Ovary (tissue), 3 donors: Measurements from ENCODE around the gene GUCY1A2.

Experiments
- EP300 ChIP-seq: sonication (generic); formaldehyde crosslinking; IDR thresholded peaks from one replicate; pipeline ENCODE4 v1.6.1; 2017; ENCODE audit warnings: antibody characterized with exemption
- POLR2A ChIP-seq: fragments of 450-650 bp; IDR thresholded peaks from one replicate; pipeline ENCODE4 v1.6.1; 2017; ENCODE audit warnings: antibody characterized with exemption, mild to moderate bottlenecking, moderate library complexity
- TF ChIP-seq, protein P1 (sequence below), 3 donors: fragments of 450-650 bp in 2 of 3; fragments of 200-600 bp in 1 of 3; IDR thresholded peaks; one replicate each; pipeline versions ENCODE4 v1.5.1 to v1.8.0; 2016 to 2022; ENCODE audit warnings: antibody characterized with exemption in 3 of 3, mild to moderate bottlenecking in 1 of 3
- donor health status: DM: no; HTN: no; CAD: no.

DNA sequence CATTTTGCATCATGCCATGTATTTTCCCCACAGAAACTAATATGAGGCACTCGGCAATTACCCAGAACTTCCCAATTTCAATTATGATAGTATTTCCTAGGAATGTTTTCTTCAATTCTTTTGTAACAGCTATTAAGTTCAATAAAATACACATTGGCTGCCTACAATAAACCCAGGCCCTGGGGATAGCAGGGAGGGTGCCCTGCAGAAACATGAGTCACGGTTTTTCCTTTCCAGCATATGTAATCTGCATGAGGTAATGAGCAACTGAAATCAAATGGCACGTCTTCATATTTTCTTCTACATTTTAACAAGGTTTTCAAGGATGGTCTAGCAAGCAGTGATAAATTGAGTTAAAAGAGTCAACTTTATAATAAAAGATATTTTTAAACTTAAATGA lies 32.0 kb downstream of the GUCY1A2 start:
- TF ChIP-seq, protein P1, sequence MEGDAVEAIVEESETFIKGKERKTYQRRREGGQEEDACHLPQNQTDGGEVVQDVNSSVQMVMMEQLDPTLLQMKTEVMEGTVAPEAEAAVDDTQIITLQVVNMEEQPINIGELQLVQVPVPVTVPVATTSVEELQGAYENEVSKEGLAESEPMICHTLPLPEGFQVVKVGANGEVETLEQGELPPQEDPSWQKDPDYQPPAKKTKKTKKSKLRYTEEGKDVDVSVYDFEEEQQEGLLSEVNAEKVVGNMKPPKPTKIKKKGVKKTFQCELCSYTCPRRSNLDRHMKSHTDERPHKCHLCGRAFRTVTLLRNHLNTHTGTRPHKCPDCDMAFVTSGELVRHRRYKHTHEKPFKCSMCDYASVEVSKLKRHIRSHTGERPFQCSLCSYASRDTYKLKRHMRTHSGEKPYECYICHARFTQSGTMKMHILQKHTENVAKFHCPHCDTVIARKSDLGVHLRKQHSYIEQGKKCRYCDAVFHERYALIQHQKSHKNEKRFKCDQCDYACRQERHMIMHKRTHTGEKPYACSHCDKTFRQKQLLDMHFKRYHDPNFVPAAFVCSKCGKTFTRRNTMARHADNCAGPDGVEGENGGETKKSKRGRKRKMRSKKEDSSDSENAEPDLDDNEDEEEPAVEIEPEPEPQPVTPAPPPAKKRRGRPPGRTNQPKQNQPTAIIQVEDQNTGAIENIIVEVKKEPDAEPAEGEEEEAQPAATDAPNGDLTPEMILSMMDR (IDR thresholded peaks at IDR 0.05) = no peak
- TF ChIP-seq POLR2A (no peak), EP300 (no peak)
